ENCODE results near the gene FPGS. TPM values are rescaled to one million over a fixed set of nuclear protein-coding genes. Genes with fewer than 3 reads are reported as not detected.

Gene FPGS
- total RNA-seq, 1 donor = 77.7 TPM

- no peak overlapping the region for H3K4me3 ChIP-seq (ENCODE audit: low read depth, low read length)
- DNase-seq (ENCODE audit: low read depth) = peak; percentile 28
- TF ChIP-seq CTCF (IDR thresholded peaks at IDR 0.05; ENCODE audit: insufficient read depth, low read depth, low read length) = no peak
These were observed 5.8 kb upstream of the FPGS start for GRCh38 chr9:127796852-127797370.

GRCh38 chr9:127801955-127802575 lies 617 bp upstream of the FPGS start:
- peak; percentile 61 for DNase-seq (ENCODE audit: low read depth)
- peak; percentile 10 for TF ChIP-seq CTCF (IDR thresholded peaks at IDR 0.05; ENCODE audit: insufficient read depth, low read depth, low read length)
- peak overlapping the region; percentile 55 for H3K4me3 ChIP-seq (ENCODE audit: low read depth, low read length)

- peak; percentile 20 for DNase-seq (ENCODE audit: low read depth)
- no peak for TF ChIP-seq CTCF (IDR thresholded peaks at IDR 0.05; ENCODE audit: insufficient read depth, low read depth, low read length)
- peak overlapping the region; percentile 66 for H3K4me3 ChIP-seq (ENCODE audit: low read depth, low read length)
These were observed 1.0 kb downstream of the FPGS start for GRCh38 chr9:127803507-127804352.

GRCh38 chr9:127805620-127806019 lies 2.9 kb downstream of the FPGS start:
- TF ChIP-seq CTCF (IDR thresholded peaks at IDR 0.05; ENCODE audit: insufficient read depth, low read depth, low read length) = peak; percentile 46
- peak; percentile 36 for DNase-seq (ENCODE audit: low read depth)
- H3K4me3 ChIP-seq (ENCODE audit: low read depth, low read length) = no peak overlapping the region

- H3K4me3 ChIP-seq (ENCODE audit: low read depth, low read length) = no peak overlapping the region
- DNase-seq (ENCODE audit: low read depth) = no peak
- TF ChIP-seq CTCF (IDR thresholded peaks at IDR 0.05; ENCODE audit: insufficient read depth, low read depth, low read length) = no peak
These were observed 4.2 kb downstream of the FPGS start for GRCh38 chr9:127806871-127807270.

GRCh38 chr9:127808347-127809001 lies 5.8 kb downstream of the FPGS start:
- no peak for DNase-seq (ENCODE audit: low read depth)
- TF ChIP-seq CTCF (IDR thresholded peaks at IDR 0.05; ENCODE audit: insufficient read depth, low read depth, low read length) = no peak
- no peak overlapping the region for H3K4me3 ChIP-seq (ENCODE audit: low read depth, low read length)

Data from fibroblast of villous mesenchyme (primary cell).